NB4 (cell line): ENCODE data around the gene NCF4.

Experiments
- POLR2A ChIP-seq: IDR thresholded peaks from 2 replicates; pipeline ENCODE4 v1.6.1; 2011; ENCODE audit warnings: mild to moderate bottlenecking; ENCODE audit not compliant: insufficient read length; ENCODE audit errors: extremely low read depth
- TF ChIP-seq, protein P1 (sequence below): IDR thresholded peaks from one replicate; pipeline ENCODE4 v1.5.1; 2012; ENCODE audit warnings: low read depth, low read length

DNA sequence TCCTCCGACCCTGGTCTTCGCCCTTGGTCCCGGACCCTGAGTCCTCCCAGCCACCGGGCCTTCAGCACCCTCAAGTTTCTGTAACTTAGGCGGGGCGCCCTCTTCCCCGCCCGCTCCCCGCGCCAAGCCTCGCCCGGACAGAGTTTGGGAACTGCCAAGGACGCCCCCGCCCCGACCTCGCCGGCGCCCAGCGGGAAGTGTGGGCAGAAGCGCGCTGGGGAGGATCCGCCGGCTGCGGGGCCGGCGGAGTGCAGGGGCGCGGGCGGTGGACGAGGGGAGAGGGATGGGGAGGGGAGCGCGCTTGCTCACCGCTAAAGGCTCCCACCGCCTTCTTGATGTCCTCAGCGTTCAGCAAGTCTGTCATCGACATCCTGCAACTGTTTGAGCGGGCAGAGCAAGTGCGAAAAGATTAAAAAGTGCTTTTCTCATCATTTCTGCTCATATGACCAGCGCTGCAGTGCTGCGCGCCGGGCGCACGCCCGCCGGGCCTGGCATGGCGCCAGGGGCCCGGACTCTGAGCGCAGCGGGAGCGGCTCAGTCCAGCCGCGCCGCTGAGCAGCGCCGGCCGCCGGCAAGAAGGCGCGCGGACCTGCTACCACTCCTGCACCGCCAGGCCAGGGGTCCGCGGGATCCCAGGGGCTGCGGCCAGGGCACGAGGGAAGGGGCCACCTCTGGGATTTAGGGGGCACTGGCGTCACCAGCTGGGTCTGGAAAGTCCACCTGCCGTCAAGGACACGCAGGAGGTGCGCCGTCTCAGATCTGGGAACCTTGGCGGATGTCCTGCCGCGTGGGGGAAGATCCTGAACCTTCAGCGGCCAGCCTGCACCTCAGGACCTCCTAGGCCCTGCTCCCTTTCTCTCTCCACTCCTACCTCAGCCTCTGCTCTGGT lies 43.9 kb upstream of the NCF4 start, which contains the start of gene PVALB:
- TF ChIP-seq, protein P1, sequence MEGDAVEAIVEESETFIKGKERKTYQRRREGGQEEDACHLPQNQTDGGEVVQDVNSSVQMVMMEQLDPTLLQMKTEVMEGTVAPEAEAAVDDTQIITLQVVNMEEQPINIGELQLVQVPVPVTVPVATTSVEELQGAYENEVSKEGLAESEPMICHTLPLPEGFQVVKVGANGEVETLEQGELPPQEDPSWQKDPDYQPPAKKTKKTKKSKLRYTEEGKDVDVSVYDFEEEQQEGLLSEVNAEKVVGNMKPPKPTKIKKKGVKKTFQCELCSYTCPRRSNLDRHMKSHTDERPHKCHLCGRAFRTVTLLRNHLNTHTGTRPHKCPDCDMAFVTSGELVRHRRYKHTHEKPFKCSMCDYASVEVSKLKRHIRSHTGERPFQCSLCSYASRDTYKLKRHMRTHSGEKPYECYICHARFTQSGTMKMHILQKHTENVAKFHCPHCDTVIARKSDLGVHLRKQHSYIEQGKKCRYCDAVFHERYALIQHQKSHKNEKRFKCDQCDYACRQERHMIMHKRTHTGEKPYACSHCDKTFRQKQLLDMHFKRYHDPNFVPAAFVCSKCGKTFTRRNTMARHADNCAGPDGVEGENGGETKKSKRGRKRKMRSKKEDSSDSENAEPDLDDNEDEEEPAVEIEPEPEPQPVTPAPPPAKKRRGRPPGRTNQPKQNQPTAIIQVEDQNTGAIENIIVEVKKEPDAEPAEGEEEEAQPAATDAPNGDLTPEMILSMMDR, result no peak
- TF ChIP-seq POLR2A, result no peak
